Smooth muscle cell (in vitro differentiated cells): Measurements from ENCODE around the gene NUP210. TPM values are rescaled to one million over a fixed set of nuclear protein-coding genes. Genes with fewer than 3 reads are reported as not detected.

ENCODE experiments used
- DNase-seq: peaks from one replicate; lab custom pipeline; 2025; ENCODE audit not compliant: unreplicated experiment; lab: John Stamatoyannopoulos, UW
- H2AFZ ChIP-seq: fragments of 200-600 bp; sonication (generic); 2 replicates; pipeline ENCODE4 v1.6.0; 2016; ENCODE audit warnings: antibody characterized with exemption, low read depth, mild to moderate bottlenecking
- H3F3A ChIP-seq: fragments of 200-600 bp; sonication (generic); 2 replicates; pipeline ENCODE4 v1.6.0; 2017; ENCODE audit warnings: antibody characterized with exemption, low read depth
- H3K27ac ChIP-seq: fragments of 200-600 bp; sonication (generic); 2 replicates; pipeline ENCODE4 v1.5.1; 2016; ENCODE audit warnings: low read depth, mild to moderate bottlenecking
- H3K27me3 ChIP-seq: fragments of 200-600 bp; sonication (generic); 2 replicates; pipeline ENCODE4 v1.6.1; 2016; ENCODE audit warnings: low read depth, mild to moderate bottlenecking
- H3K36me3 ChIP-seq: fragments of 200-600 bp; sonication (generic); 2 replicates; pipeline ENCODE4 v1.5.1; 2016; ENCODE audit warnings: low read depth
- H3K4me1 ChIP-seq: fragments of 200-600 bp; sonication (generic); 2 replicates; pipeline ENCODE4 v1.5.1; 2016; ENCODE audit warnings: low read depth
- H3K4me2 ChIP-seq: fragments of 200-600 bp; sonication (generic); 2 replicates; pipeline ENCODE4 v1.6.0; 2016; ENCODE audit warnings: mild to moderate bottlenecking
- H3K4me3 ChIP-seq: fragments of 200-600 bp; sonication (generic); 2 replicates; pipeline ENCODE4 v1.5.1; 2016; ENCODE audit warnings: mild to moderate bottlenecking
- H3K79me2 ChIP-seq: fragments of 200-600 bp; sonication (generic); 2 replicates; pipeline ENCODE4 v1.6.0; 2016; ENCODE audit warnings: low read depth, mild to moderate bottlenecking
- H3K9ac ChIP-seq: fragments of 200-600 bp; sonication (generic); 2 replicates; pipeline ENCODE4 v1.6.0; 2016; ENCODE audit warnings: low read depth
- H3K9me3 ChIP-seq: fragments of 200-600 bp; sonication (generic); replicated peaks from 2 replicates; pipeline ENCODE4 v1.5.1; 2016; ENCODE audit warnings: low read depth
- H4K20me1 ChIP-seq: fragments of 200-600 bp; sonication (generic); 2 replicates; pipeline ENCODE4 v1.6.0; 2016; ENCODE audit warnings: low read depth
- CTCF ChIP-seq: fragments of 200-600 bp; sonication (generic); IDR thresholded peaks from 2 replicates; pipeline ENCODE4 v1.5.1; 2017; ENCODE audit warnings: borderline replicate concordance, mild to moderate bottlenecking, antibody characterized with exemption; ENCODE audit not compliant: insufficient read depth, poor library complexity, severe bottlenecking
- WGBS: methylation state at CpG from one replicate; pipeline ENCODE4 v1.1.7; 2016; ENCODE audit warnings: low lambda C conversion rate; 5-methylcytosine and 5-hydroxymethylcytosine counted together
- polyA plus RNA-seq: library from polyadenylated mRNA; unstranded; fragments of >200 nt; fragmentation: Nextera tagmentation; extraction: Ambion mirVana; gene quantifications from 2 replicates; pipeline ENCODE4 v1.2.1, GENCODE V29; 2016
- total RNA-seq: library from RNA; depleted of rRNA; stranded (reverse); fragments of >200 nt; gene quantifications from 2 replicates; pipeline ENCODE4 v1.2.3, GENCODE V29; 2014

NUP210 gene
- total and polyA plus RNA-seq, 2 experiments from 2014 or later, result 0.35 to 1.5 TPM

- peak; percentile 5 for TF ChIP-seq CTCF
These were observed 3.9 kb downstream of the NUP210 start for GRCh38 chr3:13415997-13416793.

GRCh38 chr3:13415236-13415986, 4.7 kb downstream of the NUP210 start:
- TF ChIP-seq CTCF, result no peak
- H3K36me3 ChIP-seq, result no peaks in the 10 kb centered on the region
- no peaks in the 10 kb centered on the region for H3F3A ChIP-seq
- peaks cover 28% of the 10 kb centered on the region for H3K27me3 ChIP-seq
- H4K20me1 ChIP-seq, result no peaks in the 10 kb centered on the region
- no peak overlapping the region for H3K4me2 ChIP-seq
- WGBS, result 92% methylated on average over 15 of the region's 15 CpGs
- DNase-seq, result no peak
- H3K79me2 ChIP-seq, result no peaks in the 10 kb centered on the region
- H3K9ac ChIP-seq, result no peak overlapping the region
- no peak overlapping the region for H3K27ac ChIP-seq
- H2AFZ ChIP-seq, result no peak overlapping the region
- H3K9me3 ChIP-seq, result no peaks in the 10 kb centered on the region
- peaks cover 6% of the 10 kb centered on the region for H3K4me1 ChIP-seq
- no peak overlapping the region for H3K4me3 ChIP-seq

More at GRCh38 chr3:13415997-13416793, 3.9 kb downstream of the NUP210 start:
- H3K4me3 ChIP-seq, result no peak overlapping the region
- no peak overlapping the region for H3K4me2 ChIP-seq
- H3K9ac ChIP-seq, result no peak overlapping the region
- H3F3A ChIP-seq, result no peaks in the 10 kb centered on the region
- H4K20me1 ChIP-seq, result no peaks in the 10 kb centered on the region
- H3K79me2 ChIP-seq, result no peaks in the 10 kb centered on the region
- H3K27ac ChIP-seq, result no peak overlapping the region
- no peaks in the 10 kb centered on the region for H3K36me3 ChIP-seq
- H2AFZ ChIP-seq, result no peak overlapping the region
- 79% methylated on average over 9 of the region's 9 CpGs for WGBS
- peaks cover 36% of the 10 kb centered on the region for H3K27me3 ChIP-seq
- H3K4me1 ChIP-seq, result peaks cover 6% of the 10 kb centered on the region
- no peaks in the 10 kb centered on the region for H3K9me3 ChIP-seq
- no peak for DNase-seq

- Histone ChIP-seq H3K4me3 (no peak overlapping the region), H3F3A (no peaks in the 10 kb centered on the region), H3K4me1 (peaks cover 3% of the 10 kb centered on the region), H3K4me2 (no peak overlapping the region), H2AFZ (no peak overlapping the region), H3K9me3 (no peaks in the 10 kb centered on the region), H3K27ac (no peak overlapping the region), H3K9ac (no peak overlapping the region), H3K27me3 (peaks cover 21% of the 10 kb centered on the region), H4K20me1 (no peaks in the 10 kb centered on the region), H3K36me3 (no peaks in the 10 kb centered on the region), H3K79me2 (no peaks in the 10 kb centered on the region)
- TF ChIP-seq CTCF, result no peak
- 88% methylated on average over 13 of the region's 14 CpGs for WGBS
- DNase-seq, result no peak
These were observed 5.9 kb downstream of the NUP210 start for GRCh38 chr3:13414040-13414729.
